NCI-H748 (cell line): ENCODE measurements around the gene PRDM10.

Experiments used
- DNase-seq: peaks from one replicate; lab custom pipeline; 2025; ENCODE audit not compliant: unreplicated experiment; lab: John Stamatoyannopoulos, UW

Gene PRDM10

DNA sequence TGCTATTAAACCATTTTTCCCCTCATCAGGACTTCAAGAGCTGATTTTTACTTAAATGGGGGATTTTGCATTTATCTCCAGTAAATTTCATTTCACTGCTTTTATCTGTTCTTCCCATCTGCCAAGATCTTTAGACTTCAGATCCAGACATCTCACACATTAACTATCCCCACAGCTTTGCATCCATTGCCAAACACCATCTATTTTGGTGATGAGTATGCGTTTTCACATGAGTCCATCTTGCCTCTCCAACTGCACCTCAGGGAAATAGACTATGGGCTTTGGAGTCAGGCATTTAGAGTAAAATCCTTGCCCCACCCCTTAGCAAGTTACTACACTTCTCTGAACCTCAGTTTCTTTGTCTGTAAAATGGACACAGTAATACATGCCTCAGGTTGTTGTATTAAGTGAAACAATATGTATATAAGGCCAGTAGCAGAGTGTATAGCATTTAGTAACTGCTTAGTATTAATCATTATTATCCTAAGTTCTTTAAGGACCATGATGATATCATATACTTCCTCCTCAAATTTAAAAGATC lies 53.6 kb downstream of the PRDM10 start:
- DNase-seq, result no peak

- no peak for DNase-seq
These were observed 55.2 kb downstream of the PRDM10 start for GRCh38 chr11:129947474-129947873.

DNA sequence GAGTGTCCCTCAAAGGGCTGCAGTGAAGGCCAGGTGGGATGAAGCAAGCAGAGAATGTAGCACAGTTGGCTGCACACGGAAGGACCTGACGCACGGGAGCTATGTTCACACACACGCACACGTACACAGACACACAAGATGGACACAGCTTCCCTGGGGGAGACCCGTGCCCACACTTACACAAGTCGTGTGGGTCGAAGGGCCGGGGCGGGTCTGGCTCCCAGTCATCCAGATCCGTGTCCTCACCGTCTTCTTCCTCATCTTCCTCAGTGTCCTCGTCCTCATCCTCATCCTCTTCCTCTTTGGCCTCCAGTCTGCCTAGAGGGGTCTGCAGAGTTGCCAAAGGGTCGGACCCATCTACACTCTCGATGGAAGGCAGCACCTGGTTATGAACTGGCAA lies 55.7 kb downstream of the PRDM10 start:
- no peak for DNase-seq

- DNase-seq, result no peak
These were observed 56.4 kb downstream of the PRDM10 start for GRCh38 chr11:129946256-129946655.

GRCh38 chr11:129945373-129945772 lies 57.3 kb downstream of the PRDM10 start:
- no peak for DNase-seq

DNA sequence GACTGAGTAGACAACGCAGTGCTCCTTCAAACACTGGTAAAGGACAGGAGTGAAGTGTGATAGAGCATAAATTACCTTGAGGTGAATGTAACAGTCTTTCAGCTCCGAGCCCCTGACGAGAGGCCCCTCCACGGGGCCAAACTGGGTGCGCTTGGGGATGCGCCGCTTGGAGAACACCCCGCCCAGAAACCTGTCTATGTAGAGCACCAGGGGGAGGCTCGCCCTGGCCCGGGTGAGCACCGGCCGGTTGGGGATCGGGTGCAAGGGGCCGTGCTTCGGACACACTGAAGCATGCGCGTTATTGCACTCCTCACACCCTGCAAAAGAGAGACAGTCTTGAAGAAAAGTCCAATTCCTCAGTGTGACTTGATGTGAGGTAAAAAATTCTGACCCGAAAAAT lies 57.9 kb downstream of the PRDM10 start:
- DNase-seq, result no peak

DNA sequence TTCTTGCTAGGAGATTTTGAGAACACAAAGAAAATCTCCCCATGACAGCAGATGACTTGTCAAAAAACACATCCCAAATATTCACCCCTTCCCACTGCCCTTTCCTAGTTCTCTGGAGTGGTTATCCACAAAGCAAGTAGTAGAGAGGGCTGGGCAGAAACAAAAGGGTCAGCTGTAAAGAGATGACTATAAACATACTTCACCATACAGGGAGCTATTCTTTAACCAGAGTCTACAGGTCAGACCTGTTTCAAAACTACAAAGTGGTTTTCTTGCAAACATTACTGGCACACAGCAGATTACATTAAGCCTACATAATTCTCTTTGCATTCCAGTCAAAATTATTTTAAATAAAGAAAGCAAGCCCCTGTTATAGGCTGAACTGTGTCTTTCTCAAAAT lies 59.6 kb downstream of the PRDM10 start:
- no peak for DNase-seq

DNA sequence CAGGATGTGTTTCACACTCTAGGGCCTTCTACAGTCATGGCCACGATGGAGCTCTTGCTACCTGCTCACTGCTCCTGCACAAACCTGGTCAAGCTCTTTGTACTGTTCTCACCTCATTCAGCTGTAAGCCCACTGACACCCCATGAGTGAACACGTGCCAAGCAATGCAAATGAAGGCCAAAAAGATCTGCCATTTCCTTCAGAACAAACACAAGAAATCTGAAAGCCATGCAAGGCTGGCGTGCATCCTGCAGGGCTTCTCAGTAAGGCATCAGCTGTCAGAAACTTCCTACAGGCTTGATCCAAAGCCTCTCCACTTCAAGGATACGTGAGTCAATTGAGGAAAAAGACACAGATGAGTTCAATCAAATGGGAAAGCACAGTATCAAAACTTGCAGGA lies 63.1 kb downstream of the PRDM10 start:
- no peak for DNase-seq

DNA sequence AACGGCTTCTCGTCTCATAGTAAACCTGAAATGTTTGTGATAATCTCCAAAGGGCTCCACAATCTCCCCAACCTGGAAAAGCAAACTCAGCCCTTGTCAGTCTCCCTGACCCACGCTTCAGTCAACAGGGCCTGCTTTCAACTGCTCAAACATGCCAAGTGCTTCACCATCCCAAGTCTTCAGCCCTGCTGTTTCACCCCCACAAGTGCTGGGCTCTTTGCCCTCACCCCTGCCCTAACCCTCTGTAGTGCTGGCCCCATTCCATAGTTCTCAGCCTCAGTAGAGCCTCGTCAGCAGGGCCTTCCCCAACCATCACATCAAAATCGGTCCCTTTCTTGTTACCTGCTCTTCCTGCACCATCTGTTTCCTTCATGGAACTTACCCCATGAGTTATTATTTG lies 63.9 kb downstream of the PRDM10 start:
- no peak for DNase-seq

GRCh38 chr11:129937592-129938238 lies 64.9 kb downstream of the PRDM10 start:
- no peak for DNase-seq

- DNase-seq, result no peak
These were observed 66.9 kb downstream of the PRDM10 start for GRCh38 chr11:129935723-129936122.

GRCh38 chr11:129933891-129934290 lies 68.7 kb downstream of the PRDM10 start:
- no peak for DNase-seq

DNA sequence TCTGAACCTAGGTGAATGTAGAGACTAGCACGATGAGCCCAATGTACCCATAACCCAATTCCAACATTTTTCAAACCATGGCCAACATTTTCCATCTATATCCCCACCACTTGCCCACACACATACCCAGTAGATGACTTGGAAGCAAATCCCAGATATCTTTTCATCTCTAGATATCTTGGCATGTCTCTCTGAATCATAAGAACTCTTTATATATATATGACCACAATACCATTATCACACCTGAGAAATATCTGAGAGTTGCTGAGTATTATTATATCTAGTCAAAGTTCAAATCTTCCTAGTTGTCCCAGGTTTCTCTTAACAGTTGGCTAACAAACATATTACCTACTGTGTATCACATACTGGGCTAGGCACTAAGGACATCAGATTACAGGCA lies 69.4 kb downstream of the PRDM10 start:
- DNase-seq, result no peak

- no peak for DNase-seq
These were observed 70.1 kb downstream of the PRDM10 start for GRCh38 chr11:129932381-129933067.

GRCh38 chr11:129930743-129931142 lies 71.9 kb downstream of the PRDM10 start:
- DNase-seq, result no peak

DNA sequence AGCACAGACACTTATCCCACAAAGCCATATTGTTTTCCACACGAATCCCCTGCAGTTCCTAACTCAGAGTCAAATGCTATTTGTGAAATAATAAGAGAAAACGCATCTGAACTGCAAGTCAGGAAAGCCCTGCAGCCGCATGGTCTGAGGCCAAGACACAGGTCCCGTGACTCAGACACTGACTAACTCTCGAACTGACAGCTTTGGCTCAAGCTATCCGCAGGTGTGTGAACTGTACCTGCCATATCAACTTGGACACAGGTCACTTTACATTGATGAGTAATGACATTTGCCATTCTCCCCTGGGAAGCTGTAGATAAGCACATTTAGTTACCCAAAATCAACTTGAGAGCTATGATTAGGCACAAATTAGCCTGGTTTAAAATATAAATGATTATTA lies 72.3 kb downstream of the PRDM10 start:
- DNase-seq, result no peak

DNA sequence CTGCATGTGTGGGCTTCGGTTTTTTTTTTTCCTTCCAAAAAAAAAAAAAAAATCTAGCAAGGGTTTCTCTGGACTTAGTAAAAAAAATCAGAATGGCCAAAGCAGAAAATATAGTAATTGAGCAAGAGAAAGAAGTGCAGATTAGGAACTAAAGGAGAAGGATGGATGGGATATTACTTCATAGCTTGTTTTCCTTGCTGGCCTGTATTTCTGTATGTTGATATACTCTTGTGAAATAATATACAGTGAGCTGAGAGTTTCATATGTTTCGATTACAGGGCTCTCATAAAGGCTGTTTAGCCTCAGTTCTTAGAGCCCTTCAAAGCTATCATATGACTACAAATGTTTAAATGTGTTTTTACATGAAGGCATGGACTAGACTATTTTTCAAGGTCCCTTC lies 72.9 kb downstream of the PRDM10 start:
- DNase-seq, result no peak

DNA sequence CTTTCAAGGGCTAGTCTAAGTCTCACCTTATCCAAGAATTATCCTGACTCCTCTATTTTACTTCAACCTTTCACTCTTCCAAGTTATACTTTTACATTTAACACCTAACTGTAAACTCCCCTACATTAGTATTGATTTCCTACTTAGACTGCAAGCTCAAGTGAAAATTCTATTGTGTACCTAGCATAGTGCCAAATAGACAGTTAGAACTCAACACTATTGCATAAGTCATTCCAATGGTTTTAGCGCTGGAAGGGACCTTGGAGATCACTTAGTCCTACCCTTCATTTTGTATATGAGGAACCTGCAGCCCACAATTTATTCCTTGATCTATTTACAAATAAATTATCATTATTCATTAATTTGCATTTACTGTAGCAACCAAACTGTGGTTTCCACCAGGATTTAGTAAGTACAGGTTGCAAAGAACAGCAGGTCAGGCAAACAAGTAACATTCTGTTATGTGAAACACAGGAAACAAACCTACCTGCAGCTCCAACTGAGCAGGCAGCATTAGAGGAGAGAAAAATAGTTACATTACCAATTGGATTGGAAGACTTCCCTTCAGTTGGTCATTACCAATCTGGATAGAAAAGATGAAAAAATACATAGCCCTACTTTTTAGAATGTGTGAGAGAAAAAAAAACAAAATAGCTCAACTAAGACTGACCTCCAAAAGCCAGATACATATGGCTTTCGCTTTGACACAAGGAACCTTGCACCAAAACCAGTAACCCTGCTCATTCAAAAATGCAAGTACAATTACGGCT lies 73.5 kb downstream of the PRDM10 start:
- no peak for DNase-seq

DNA sequence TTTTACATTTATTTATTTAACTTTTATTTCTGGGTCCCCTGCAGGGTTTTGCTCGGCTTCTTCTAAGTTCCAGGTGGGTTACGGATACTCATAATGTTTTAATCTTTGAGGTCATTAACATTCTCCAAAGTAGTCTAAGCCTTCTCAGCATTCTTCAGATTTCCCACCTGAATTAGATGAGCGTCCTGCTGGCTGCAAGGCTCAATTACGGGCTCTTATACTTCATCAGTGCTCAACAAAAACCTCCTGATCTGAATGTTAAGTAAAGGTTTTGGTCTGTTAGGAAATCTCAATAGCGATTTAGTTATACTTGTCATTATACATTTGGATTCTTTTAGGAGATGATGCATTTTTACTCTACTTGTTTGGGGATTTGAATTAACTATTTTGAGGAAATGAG lies 80.0 kb downstream of the PRDM10 start:
- DNase-seq, result no peak

DNA sequence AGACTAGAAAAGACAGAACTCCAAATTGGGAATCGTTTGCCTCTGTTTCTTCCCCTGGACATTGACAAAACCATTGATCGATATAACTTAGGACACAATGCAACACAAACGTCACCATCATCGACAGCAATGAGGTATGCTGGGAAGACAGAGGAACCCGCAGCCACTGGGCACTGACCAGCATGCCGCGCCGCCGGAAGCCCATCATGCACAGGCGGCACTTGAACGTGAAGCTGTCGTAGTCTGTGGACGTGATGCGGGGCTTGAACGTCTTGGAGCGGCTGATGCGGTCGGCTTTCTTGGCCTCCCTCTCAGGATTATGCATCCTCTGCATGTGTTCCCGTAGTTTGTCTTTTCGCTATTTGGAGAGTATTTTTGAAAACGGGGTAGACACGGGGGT lies 84.3 kb downstream of the PRDM10 start:
- no peak for DNase-seq

DNA sequence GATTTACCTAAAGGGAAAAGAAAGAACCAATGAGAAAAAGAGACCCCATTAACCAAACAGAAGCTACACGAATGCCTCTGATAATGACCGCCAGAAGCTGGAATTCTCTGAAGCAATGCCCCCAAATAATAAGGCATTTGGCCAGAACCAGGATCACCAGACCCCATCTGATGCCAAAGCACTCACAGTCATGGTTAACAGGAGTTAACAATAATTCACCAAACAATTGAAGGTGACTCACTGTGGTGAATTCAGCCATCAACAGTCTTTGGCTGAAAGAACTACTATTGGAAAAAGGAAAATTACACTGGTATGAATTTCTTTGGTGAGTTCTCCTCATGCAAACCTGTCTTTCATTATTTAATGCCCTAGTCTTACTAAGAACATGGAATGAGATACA lies 85.4 kb downstream of the PRDM10 start:
- no peak for DNase-seq

- no peak for DNase-seq
These were observed 91.3 kb downstream of the PRDM10 start for GRCh38 chr11:129911298-129911697.
